Mesenteric fat pad (tissue), 1 donor: Measurements from ENCODE around the gene OR11A1. TPM values are rescaled to one million over a fixed set of nuclear protein-coding genes. Genes with fewer than 3 reads are reported as not detected.

ENCODE experiments used
- DNase-seq: peaks from one replicate; pipeline ENCODE4 v3.0.0-alpha.2; 2020; ENCODE audit warnings: low spot score
- total RNA-seq: library from RNA; stranded (reverse); fragmentation: NEBNext Ultra II Directional; extraction: Animal tissue kit (Norgen Biotek cat#: 25700); gene quantifications from one replicate; pipeline ENCODE4 v1.2.1, GENCODE V29; 2021
- donor health status: DM: yes; HTN: yes; CAD: no.

The OR11A1 gene
- total RNA-seq, 1 donor from 2014 or later, result not detected

GRCh38 chr6:29399525-29399924 is 57.3 kb downstream of the OR11A1 start:
- DNase-seq, result no peak

- no peak for DNase-seq
Measured at GRCh38 chr6:29395331-29395730, 61.5 kb downstream of the OR11A1 start, which contains the start of gene OR12D2. Gene OR12D2 (plus strand): TSS chr6:29395631. CDS start chr6:29396700, 1,069 bp downstream.

- no peak for DNase-seq
Measured at GRCh38 chr6:29388533-29388932, 68.3 kb downstream of the OR11A1 start.

GRCh38 chr6:29376003-29376402 is 80.9 kb downstream of the OR11A1 start:
- no peak for DNase-seq

Other genes with a start within 250 kb of the OR11A1 start
- not detected for gene OR14J1, start 155.4 kb downstream of the OR11A1 start, total RNA-seq
- gene OR5V1, start 88.2 kb downstream of the OR11A1 start, total RNA-seq, result not detected
- not detected for gene OR12D3, start 81.8 kb downstream of the OR11A1 start, total RNA-seq
- gene OR12D2, start 61.4 kb downstream of the OR11A1 start, total RNA-seq, result not detected
- gene OR12D1, start 42.1 kb downstream of the OR11A1 start, total RNA-seq, result not detected
- not detected for gene OR10C1, start 17.8 kb downstream of the OR11A1 start, total RNA-seq
- not detected for gene OR2H1, start 84 bp upstream of the OR11A1 start, total RNA-seq
- gene MAS1L, start 30.9 kb upstream of the OR11A1 start, total RNA-seq, result not detected
- gene UBD, start 102.7 kb upstream of the OR11A1 start, total RNA-seq, result not detected
- not detected for gene OR2H2, start 128.1 kb upstream of the OR11A1 start, total RNA-seq
- gene GABBR1, start 176.1 kb upstream of the OR11A1 start, total RNA-seq, result 33.5 TPM
- not detected for gene MOG, start 200.0 kb upstream of the OR11A1 start, total RNA-seq
- not detected for gene ZFP57, start 224.1 kb upstream of the OR11A1 start, total RNA-seq